Ectodermal cell (in vitro differentiated cells): Measurements from ENCODE around the gene ARHGEF37.
"Not testable (repeated sequence)": the region's sequence is repeated elsewhere in the genome, so short reads cannot be mapped to it uniquely, and the experiment has no call there.

ENCODE experiments used
- H3K27ac ChIP-seq: 2 replicates; pipeline ENCODE4 v1.7.0; 2013; ENCODE audit warnings: mild to moderate bottlenecking, low read depth, low read length; ENCODE audit not compliant: insufficient read depth, poor library complexity, severe bottlenecking
- H3K27me3 ChIP-seq: 2 replicates; pipeline ENCODE4 v1.7.0; 2013; ENCODE audit warnings: mild to moderate bottlenecking, low read length; ENCODE audit not compliant: insufficient read depth, control insufficient read depth, poor library complexity, severe bottlenecking
- H3K36me3 ChIP-seq: one replicate; pipeline ENCODE4 v1.7.0; 2013; ENCODE audit warnings: low read length; ENCODE audit not compliant: control insufficient read depth, insufficient read depth
- H3K4me1 ChIP-seq: one replicate; pipeline ENCODE4 v1.7.0; 2013; ENCODE audit warnings: low read length; ENCODE audit not compliant: control insufficient read depth, insufficient read depth
- H3K4me3 ChIP-seq: 2 replicates; pipeline ENCODE4 v1.7.0; 2013; ENCODE audit warnings: low read depth, low read length, control low read depth; ENCODE audit not compliant: insufficient read depth
- H3K9me3 ChIP-seq: 2 replicates; pipeline ENCODE4 v1.7.0; 2013; ENCODE audit warnings: mild to moderate bottlenecking, low read length, moderate library complexity; ENCODE audit not compliant: control insufficient read depth
- WGBS, 2 experiments: methylation state at CpG; one replicate each; pipeline ENCODE4 v1.1.7; 2013; ENCODE audit warnings: missing lambda C conversion rate in 2 of 2; 5-methylcytosine and 5-hydroxymethylcytosine counted together

Gene ARHGEF37

DNA sequence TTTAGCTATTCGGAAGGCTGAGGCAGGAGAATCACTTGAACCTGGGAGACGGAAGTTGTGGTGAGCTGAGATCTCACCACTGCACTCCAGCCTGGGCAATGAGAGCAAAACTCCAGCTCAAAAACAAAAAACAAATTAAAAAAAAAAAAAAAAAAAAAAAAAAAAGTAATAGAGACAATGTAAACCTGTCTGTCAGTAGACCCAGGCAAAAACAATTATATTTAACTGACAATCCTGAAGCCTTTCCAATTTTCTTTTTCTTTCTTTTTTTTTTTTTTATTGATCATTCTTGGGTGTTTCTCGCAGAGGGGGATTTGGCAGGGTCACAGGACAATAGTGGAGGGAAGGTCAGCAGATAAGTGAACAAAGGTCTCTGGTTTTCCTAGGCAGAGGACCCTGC, 88.0 kb downstream of the ARHGEF37 start:
- no CpG with 5 or more reads among the region's 3 CpGs for WGBS, 2 experiments
- not testable (repeated sequence) for H3K4me3 ChIP-seq, H3K36me3 ChIP-seq, H3K4me1 ChIP-seq, H3K9me3 ChIP-seq, H3K27me3 ChIP-seq, H3K27ac ChIP-seq

DNA sequence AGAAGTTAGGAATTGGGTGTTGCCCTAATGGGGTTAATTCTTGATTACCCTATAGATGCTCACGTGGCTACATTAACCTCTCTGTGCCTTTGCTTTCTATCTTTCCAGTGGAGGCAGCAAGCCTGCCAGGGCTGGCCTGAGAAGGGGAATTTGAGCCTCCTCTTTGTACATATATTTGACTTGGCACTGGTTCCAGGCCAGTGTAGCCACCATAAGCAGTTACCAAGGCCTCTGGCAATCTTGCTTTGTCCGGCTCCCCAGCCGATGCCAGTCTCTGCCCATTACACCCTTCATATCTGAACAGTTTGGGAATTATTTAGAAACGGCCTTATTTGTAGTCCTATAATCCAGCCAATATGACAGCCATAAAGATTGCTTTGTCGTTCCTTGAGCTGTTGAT, 90.2 kb downstream of the ARHGEF37 start:
- H3K27ac ChIP-seq = no peak overlapping the region
- WGBS, 2 experiments = 93 to 98% methylated on average over 5 of the region's 5 CpGs
- no peaks in the 10 kb centered on the region for H3K9me3 ChIP-seq
- no peak overlapping the region for H3K4me3 ChIP-seq
- H3K27me3 ChIP-seq = no peaks in the 10 kb centered on the region
- no peaks in the 10 kb centered on the region for H3K4me1 ChIP-seq
- no peaks in the 10 kb centered on the region for H3K36me3 ChIP-seq

DNA sequence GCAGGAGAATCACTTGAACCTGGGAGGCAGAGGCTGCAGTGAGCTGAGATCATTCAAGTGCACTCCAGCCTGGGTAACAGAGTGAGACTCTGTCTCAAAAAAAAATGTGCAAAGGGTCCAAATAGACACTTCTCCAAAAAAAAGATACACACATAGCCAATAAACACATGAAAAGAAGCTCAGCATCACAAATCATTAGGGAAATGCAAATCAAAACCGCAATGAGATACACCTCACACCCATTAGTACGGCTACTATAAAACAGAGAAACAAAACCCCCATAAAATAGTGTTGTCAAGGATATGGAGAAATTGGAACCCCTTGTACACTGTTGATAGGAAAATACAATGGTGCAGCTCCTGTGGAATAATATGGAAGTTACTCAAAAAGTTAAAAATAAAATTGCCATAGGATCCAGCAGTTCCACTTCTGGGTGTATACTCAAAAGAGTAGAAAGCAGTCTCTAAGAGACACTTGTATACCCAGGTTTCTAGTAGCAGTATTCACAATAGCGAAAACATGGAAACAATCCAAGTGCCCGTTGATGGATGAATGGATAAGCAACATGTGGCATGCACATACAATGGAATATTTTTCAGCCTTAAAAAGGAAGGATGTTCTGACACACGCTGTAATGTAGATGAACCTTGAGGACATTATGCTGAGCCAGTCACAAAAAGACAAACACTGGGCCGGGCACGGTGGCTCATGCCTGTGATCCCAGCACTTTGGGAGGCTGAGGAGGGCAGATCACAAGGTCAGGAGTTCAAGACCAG, 91.6 kb downstream of the ARHGEF37 start:
- Histone ChIP-seq H3K4me3 (no peak overlapping the region), H3K27ac (no peak overlapping the region)

DNA sequence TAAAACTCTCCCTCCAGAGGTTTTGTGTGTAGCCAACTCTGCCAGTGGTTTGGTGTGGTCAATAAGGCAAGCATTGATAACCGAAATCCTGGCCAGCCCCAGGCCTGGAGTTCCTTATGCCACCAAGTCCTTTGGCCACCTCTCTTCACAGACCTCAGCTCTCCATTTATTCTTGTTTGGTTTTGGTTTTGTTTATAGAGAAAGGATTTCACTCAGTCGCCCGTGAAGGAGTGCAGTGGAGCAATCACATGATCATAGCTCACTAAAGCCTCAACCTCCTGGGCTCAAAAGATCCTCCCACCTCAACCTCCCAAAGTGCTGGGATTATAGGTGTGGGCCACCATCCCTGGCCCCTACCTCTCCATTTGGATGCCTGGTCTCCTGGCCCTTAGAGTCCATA, 93.4 kb downstream of the ARHGEF37 start:
- H3K9me3 ChIP-seq = no peaks in the 10 kb centered on the region
- WGBS, 2 experiments = 56 to 60% methylated on average over 3 of the region's 3 CpGs
- peaks cover 1% of the 10 kb centered on the region for H3K4me1 ChIP-seq
- no peaks in the 10 kb centered on the region for H3K27me3 ChIP-seq
- H3K36me3 ChIP-seq = no peaks in the 10 kb centered on the region
- H3K4me3 ChIP-seq = no peak overlapping the region
- no peak overlapping the region for H3K27ac ChIP-seq

More for the DNA sequence above, 91.6 kb downstream of the ARHGEF37 start:
- H3K36me3 ChIP-seq = no peaks in the 10 kb centered on the region
- H3K4me1 ChIP-seq = no peaks in the 10 kb centered on the region
- WGBS, 2 experiments = 89 to 93% methylated on average over 6 to 7 of the region's 7 CpGs
- no peaks in the 10 kb centered on the region for H3K9me3 ChIP-seq
- H3K27me3 ChIP-seq = no peaks in the 10 kb centered on the region

DNA sequence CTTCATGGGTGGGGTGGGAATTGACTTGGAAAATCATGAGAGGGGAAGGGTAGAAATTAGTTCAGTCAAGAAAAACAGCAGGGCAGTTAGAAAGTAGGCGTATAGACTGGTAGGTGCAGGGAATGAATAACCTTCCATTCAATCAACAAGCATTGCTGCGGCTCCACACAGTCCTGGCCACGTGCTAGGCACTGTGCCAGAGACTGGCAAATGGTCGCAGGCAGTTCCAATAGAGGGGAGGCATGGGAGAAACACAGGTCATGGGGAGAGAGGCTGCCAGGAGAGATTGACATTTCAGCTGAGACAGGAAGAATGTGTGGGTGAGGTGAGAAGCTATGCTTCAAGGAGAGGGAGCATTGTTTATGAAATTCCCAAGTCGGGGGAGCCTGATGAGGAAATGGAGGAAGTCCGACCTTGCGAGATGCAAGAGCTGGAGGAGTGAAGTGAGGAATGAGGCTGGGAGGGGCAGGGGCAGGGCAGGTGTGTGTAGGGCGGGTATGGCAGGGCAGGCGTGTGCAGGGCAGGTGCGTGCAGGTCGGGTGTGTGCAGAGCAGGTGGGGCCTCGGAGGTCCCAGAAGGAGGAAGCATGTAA, 94.4 kb downstream of the ARHGEF37 start:
- Histone ChIP-seq H3K36me3 (no peaks in the 10 kb centered on the region), H3K4me3 (no peak overlapping the region), H3K9me3 (no peaks in the 10 kb centered on the region), H3K27ac (no peak overlapping the region), H3K4me1 (peaks cover 4% of the 10 kb centered on the region), H3K27me3 (no peaks in the 10 kb centered on the region)
- WGBS, 2 experiments = 84 to 85% methylated on average over 12 of the region's 12 CpGs

DNA sequence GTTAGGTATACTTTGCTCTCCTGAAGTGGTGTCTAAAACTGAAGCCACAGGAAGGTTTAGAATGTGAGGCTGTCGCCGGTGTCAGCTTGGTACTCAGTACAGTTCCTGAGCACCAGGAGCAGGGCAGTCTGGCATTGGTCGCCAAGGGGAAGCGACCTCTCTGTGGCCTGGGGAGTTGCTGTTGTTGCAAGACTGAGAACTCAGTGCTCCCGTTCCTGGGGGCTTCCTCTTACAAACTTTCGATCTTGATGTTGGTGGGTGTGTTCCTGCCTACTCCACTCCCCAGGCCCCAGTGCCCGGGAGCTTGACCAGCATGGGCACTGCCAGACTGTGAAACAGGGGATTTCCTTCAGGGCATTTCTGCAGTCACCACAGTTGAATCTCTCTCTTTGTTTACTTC, 96.4 kb downstream of the ARHGEF37 start:
- Histone ChIP-seq H3K36me3 (no peaks in the 10 kb centered on the region), H3K27ac (no peak overlapping the region)
- 86 to 90% methylated on average over 7 of the region's 7 CpGs for WGBS, 2 experiments

DNA sequence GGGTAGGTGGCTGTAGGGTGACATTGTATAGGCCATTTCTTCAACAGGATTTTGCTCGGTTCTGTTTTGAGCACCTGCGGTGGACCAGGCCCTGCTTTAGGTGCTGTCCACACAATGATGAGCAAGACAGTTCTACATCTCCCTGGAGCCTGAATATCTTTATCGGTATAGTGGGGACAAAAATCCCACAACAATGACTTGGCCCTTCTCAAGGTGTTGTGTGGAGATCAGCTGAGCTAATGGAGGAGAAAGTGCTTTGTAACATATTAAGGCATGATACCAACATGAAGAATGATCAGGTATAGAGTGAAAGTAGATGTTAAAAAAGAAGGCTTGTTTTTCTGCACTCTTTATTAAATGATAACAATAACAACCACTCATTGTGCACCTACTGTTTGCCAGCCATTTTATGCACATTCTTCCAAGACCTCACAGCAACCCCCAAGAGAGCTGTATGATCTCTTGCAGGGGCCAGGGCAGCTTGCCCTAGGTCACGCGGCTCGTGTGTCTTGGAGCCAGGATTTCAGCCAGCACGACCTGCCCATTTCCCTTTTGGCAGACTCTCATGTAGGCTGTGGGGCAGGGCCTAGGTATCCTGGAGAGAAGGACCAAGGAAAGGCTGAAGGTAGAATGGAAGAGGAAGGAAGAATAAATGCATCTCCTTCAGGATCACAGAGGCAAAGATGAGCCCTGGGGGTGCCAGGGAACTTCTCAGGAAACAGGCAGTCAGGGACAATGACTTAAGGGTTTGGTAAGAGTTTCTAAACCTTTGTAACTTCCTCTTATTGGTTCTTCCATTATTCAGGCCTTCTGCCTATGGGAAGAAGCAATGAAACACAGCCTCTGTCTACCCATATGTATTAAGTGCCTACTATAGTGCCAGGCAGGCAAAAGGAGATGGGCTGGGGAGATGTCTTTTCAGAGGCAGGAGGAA, 98.8 kb downstream of the ARHGEF37 start:
- Histone ChIP-seq H3K9me3 (no peaks in the 10 kb centered on the region), H3K4me1 (peaks cover 4% of the 10 kb centered on the region), H3K27me3 (no peaks in the 10 kb centered on the region), H3K27ac (no peak overlapping the region), H3K36me3 (no peaks in the 10 kb centered on the region), H3K4me3 (no peak overlapping the region)
- 92 to 95% methylated on average over 7 of the region's 7 CpGs for WGBS, 2 experiments

More for the DNA sequence above, 96.4 kb downstream of the ARHGEF37 start:
- H3K27me3 ChIP-seq = no peaks in the 10 kb centered on the region
- no peak overlapping the region for H3K4me3 ChIP-seq
- H3K9me3 ChIP-seq = no peaks in the 10 kb centered on the region
- peaks cover 4% of the 10 kb centered on the region for H3K4me1 ChIP-seq

DNA sequence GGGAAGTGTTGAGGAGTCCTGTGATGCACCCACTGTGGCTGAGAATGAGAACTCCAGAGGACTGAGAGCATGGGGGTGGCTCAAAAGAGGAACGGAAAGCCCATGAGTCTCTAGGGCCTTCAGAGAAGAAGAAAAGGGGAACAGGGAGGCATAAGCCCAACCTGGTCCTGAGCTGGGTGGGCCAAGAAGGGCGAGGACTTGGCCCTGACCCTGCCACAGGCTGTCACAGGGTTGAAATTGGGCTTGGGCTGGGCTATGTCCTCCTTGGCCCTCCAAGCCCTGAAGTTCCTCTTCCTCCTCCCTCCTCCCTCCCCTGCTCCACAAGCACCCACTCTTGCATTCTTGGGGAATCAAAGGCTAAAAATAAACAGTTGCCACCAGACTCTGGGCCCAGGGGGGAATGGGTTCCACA, 99.5 kb downstream of the ARHGEF37 start:
- H3K4me3 ChIP-seq = no peak overlapping the region
- no peaks in the 10 kb centered on the region for H3K36me3 ChIP-seq
- H3K27me3 ChIP-seq = no peaks in the 10 kb centered on the region
- H3K27ac ChIP-seq = no peak overlapping the region
- no peaks in the 10 kb centered on the region for H3K9me3 ChIP-seq
- 82 to 95% methylated on average over 2 of the region's 2 CpGs for WGBS, 2 experiments
- peaks cover 4% of the 10 kb centered on the region for H3K4me1 ChIP-seq

DNA sequence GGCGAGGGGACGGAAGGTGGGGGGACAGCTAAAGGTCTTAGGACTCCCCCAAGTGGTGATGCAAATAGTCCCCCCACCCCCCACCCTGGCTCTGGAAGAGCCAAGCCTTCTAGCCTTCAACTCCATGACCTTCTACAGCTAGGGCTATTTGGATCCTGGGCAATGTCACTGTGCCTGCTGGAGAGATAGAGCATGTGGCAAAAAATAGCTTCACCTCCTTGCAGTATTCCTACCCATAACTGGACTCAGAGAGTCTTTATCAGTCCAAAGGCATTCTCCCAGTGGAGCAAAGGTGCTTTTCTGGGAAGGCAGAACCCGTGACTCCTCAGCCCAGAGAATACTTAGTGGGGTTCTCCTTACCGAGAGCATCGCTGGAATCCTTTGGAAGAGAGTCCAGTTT, 100.0 kb downstream of the ARHGEF37 start:
- Histone ChIP-seq H3K4me1 (peaks cover 4% of the 10 kb centered on the region), H3K4me3 (no peak overlapping the region), H3K36me3 (no peaks in the 10 kb centered on the region), H3K27me3 (no peaks in the 10 kb centered on the region), H3K9me3 (no peaks in the 10 kb centered on the region), H3K27ac (no peak overlapping the region)
- 96 to 97% methylated on average over 5 of the region's 5 CpGs for WGBS, 2 experiments

DNA sequence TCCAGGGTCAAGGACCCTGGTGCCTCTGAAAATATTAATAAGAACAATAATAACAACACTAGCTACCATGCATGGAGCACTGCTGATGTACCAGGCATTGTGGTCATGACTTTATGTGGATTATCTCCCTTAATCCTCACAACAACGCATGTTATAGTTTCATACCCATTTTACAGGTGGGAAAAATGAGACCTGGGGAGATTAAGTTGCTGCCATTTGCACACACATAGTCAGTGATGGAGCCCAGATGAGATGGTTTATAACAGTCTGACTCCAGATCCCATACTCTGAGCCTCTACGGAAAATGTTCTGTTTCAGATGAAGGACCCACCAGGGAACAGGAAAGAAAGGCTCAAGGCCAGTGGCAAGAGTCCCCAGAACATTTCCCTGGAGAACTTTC, 100.6 kb downstream of the ARHGEF37 start:
- no peaks in the 10 kb centered on the region for H3K9me3 ChIP-seq
- WGBS, 2 experiments = 99 to 100% methylated on average over 2 of the region's 2 CpGs
- no peak overlapping the region for H3K27ac ChIP-seq
- H3K4me3 ChIP-seq = no peak overlapping the region
- peaks cover 4% of the 10 kb centered on the region for H3K4me1 ChIP-seq
- no peaks in the 10 kb centered on the region for H3K27me3 ChIP-seq
- no peaks in the 10 kb centered on the region for H3K36me3 ChIP-seq
